K562 (cell line): ENCODE data around the gene C17orf50. TPM values are rescaled to one million over a fixed set of nuclear protein-coding genes. Genes with fewer than 3 reads are reported as not detected.

Experiments
- LCOR ChIP-seq: sonication (generic); formaldehyde crosslinking; IDR thresholded peaks from 2 replicates; pipeline ENCODE4 v1.8.0; 2022; ENCODE audit warnings: mild to moderate bottlenecking, missing genetic modification reagents
- MCM7 ChIP-seq, 2 experiments: fragments of 450-650 bp; IDR thresholded peaks; 2 replicates each; pipeline ENCODE4 v1.6.1; 2016 to 2018
- MTA3 ChIP-seq: fragments of 450-650 bp; formaldehyde crosslinking; IDR thresholded peaks from 2 replicates; pipeline ENCODE4 v1.6.1; 2017; ENCODE audit warnings: mild to moderate bottlenecking, borderline replicate concordance
- MYBL2 ChIP-seq, 2 experiments: fragments of 450-650 bp in 1 of 2; sonication (generic) in 1 of 2; formaldehyde crosslinking in 1 of 2; IDR thresholded peaks; 2 replicates each; pipeline versions ENCODE4 v1.6.1 to v1.8.1; 2017 to 2022; ENCODE audit warnings: borderline replicate concordance in 1 of 2, inconsistent platforms in 1 of 2, low read depth in 1 of 2, mild to moderate bottlenecking in 1 of 2, missing genetic modification reagents in 1 of 2, moderate library complexity in 1 of 2
- NFIC ChIP-seq: fragments of 450-650 bp; IDR thresholded peaks from 2 replicates; pipeline ENCODE4 v1.6.1; 2017; ENCODE audit warnings: mild to moderate bottlenecking, inconsistent platforms
- NR2C2 ChIP-seq, 2 experiments: fragments of 200-800 bp in 1 of 2; sonication (Bioruptor generic) in 1 of 2; sonication (generic) in 1 of 2; formaldehyde crosslinking in 1 of 2; IDR thresholded peaks; 2 replicates each; pipeline versions ENCODE4 v1.6.1 to v1.8.0; 2016 to 2022; ENCODE audit warnings: mild to moderate bottlenecking in 1 of 2, missing compliant biosample characterization in 1 of 2, missing genetic modification characterization in 1 of 2, missing genetic modification reagents in 1 of 2
- TARDBP ChIP-seq: fragments of 450-650 bp; IDR thresholded peaks from 2 replicates; pipeline ENCODE4 v1.6.1; 2016
- ZNF445 ChIP-seq: fragments of 250-450 bp; sonication (Bioruptor Pico); IDR thresholded peaks from 2 replicates; pipeline ENCODE4 v1.4.0; 2020; ENCODE audit warnings: low read depth, mild to moderate bottlenecking, moderate library complexity
- ZNF561 ChIP-seq: fragments of 450-650 bp; formaldehyde crosslinking; conservative IDR thresholded peaks from 2 replicates; pipeline ENCODE4 v1.4.0; 2020; ENCODE audit warnings: mild to moderate bottlenecking, moderate library complexity
- polyA plus RNA-seq, 8 experiments: library from polyadenylated mRNA; depleted of rRNA in 4 of 8; stranded (reverse) in 5 of 8; unstranded in 3 of 8; fragments of >200 nt; fragmentation: Nextera tagmentation in 2 of 8; fragmentation: Illumina TruSeq in 1 of 8; extraction: Ambion mirVana in 2 of 8; extraction: Trizol in 1 of 8; gene quantifications; 2 replicates each; pipeline versions ENCODE4 v1.2.1 to v1.2.3, GENCODE V29; 2011 to 2014; ENCODE audit warnings: inconsistent platforms in 1 of 8, missing spikeins in 1 of 8
- total RNA-seq, 7 experiments: library from RNA; depleted of rRNA in 6 of 7; stranded (reverse); fragments of >200 nt in 6 of 7; fragmentation: Illumina TruSeq in 2 of 7; extraction: Trizol in 2 of 7; gene quantifications; 2 replicates each; pipeline versions ENCODE4 v1.2.1 to v1.2.3, GENCODE V29; 2011 to 2021; ENCODE audit warnings: low replicate concordance in 1 of 7
- TF ChIP-seq, protein P1 (sequence below): fragments of 200-800 bp; sonication (Bioruptor generic); IDR thresholded peaks from 2 replicates; pipeline ENCODE4 v1.6.1; 2016; ENCODE audit warnings: missing genetic modification characterization, missing compliant biosample characterization
- TF ChIP-seq, protein P2 (sequence below): fragments of 250-450 bp; sonication (Bioruptor Pico); IDR thresholded peaks from 2 replicates; pipeline ENCODE4 v1.8.0; 2021; ENCODE audit warnings: moderate library complexity, mild to moderate bottlenecking, inconsistent platforms
- TF ChIP-seq, protein P3 (sequence below): sonication (generic); formaldehyde crosslinking; IDR thresholded peaks from 2 replicates; pipeline ENCODE4 v1.9.0; 2022; ENCODE audit warnings: mild to moderate bottlenecking, missing genetic modification reagents
- TF ChIP-seq, protein P4 (sequence below), 2 experiments: fragments of 450-650 bp; IDR thresholded peaks; 2 replicates each; pipeline ENCODE4 v1.6.1; 2016
- TF ChIP-seq, protein P5 (sequence below): IDR thresholded peaks from 2 replicates; pipeline ENCODE4 v1.6.1; 2011; ENCODE audit warnings: borderline replicate concordance, low read depth, mild to moderate bottlenecking, moderate library complexity, low read length; ENCODE audit not compliant: insufficient read depth, poor library complexity, severe bottlenecking

Gene C17orf50
- total and polyA plus RNA-seq, 9 of the 15 experiments (the other 6 are each of a cell fraction or from before 2014, with no cell fraction given), result not detected

DNA sequence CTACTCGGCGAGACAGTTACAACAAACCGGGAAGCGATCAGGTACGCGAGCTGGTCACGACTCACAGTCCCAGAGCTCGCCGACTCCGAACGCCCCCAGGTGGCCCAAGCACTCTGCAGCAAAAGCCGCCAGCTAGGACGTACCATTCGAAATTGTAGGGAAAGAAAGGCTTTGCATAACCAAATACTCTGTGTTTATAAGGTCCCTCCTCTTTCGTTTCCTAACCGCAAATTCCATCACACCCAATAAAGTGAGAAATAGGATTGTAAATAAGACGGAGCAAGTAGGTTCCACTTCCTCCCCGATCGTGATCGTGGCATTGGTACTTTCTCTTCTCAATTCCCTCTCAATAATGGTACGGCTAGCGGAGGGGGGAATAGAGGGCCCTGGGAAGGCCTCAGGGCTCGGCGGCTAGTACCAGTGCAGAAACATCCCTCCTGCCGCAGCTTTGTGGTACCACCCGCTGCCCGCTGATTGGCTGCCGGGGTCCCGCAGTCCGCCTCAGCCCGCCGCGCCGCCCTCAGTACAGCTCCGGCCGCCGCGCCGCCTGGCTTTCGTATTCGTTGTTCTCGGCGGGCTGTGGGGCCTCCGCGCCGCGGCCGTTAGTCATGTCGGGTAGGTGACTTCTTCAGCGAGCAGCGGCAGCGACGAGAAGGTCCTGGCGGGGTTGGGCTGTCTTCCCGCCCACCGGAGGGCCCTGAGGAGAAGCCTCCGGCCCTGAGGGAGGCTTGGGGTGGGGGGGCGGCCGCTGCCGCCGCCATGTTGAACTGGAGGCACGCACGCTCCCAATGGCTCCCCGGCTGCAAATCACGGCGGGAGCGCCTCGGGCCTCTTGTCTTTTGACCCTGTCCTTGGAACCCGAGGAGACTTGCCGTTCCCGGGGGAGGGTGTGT is 48.5 kb downstream of the C17orf50 start, which contains the start of gene TAF15 (continued):
- TF ChIP-seq TARDBP (peak; percentile 59; the same call in 1 of the 2 replicates), ZNF445 (CRISPR knock-in tag) (no peak), LCOR (CRISPR knock-in tag) (peak; percentile 74), MTA3 (peak; percentile 87), NFIC (peak; percentile 65), NR2C2 (CRISPR knock-in tag; IDR thresholded peaks at IDR 0.05) (no peak), NR2C2 (tag; IDR thresholded peaks at IDR 0.05) (no peak), ZNF561 (CRISPR knock-in tag) (no peak), MYBL2 (IDR thresholded peaks at IDR 0.05; ENCODE audit: low read depth) (peak; percentile 44), MYBL2 (CRISPR knock-in tag; IDR thresholded peaks at IDR 0.05; ENCODE audit: borderline replicate concordance) (no peak), MCM7 (IDR thresholded peaks at IDR 0.05) (no peak)
- TF ChIP-seq, protein P1, sequence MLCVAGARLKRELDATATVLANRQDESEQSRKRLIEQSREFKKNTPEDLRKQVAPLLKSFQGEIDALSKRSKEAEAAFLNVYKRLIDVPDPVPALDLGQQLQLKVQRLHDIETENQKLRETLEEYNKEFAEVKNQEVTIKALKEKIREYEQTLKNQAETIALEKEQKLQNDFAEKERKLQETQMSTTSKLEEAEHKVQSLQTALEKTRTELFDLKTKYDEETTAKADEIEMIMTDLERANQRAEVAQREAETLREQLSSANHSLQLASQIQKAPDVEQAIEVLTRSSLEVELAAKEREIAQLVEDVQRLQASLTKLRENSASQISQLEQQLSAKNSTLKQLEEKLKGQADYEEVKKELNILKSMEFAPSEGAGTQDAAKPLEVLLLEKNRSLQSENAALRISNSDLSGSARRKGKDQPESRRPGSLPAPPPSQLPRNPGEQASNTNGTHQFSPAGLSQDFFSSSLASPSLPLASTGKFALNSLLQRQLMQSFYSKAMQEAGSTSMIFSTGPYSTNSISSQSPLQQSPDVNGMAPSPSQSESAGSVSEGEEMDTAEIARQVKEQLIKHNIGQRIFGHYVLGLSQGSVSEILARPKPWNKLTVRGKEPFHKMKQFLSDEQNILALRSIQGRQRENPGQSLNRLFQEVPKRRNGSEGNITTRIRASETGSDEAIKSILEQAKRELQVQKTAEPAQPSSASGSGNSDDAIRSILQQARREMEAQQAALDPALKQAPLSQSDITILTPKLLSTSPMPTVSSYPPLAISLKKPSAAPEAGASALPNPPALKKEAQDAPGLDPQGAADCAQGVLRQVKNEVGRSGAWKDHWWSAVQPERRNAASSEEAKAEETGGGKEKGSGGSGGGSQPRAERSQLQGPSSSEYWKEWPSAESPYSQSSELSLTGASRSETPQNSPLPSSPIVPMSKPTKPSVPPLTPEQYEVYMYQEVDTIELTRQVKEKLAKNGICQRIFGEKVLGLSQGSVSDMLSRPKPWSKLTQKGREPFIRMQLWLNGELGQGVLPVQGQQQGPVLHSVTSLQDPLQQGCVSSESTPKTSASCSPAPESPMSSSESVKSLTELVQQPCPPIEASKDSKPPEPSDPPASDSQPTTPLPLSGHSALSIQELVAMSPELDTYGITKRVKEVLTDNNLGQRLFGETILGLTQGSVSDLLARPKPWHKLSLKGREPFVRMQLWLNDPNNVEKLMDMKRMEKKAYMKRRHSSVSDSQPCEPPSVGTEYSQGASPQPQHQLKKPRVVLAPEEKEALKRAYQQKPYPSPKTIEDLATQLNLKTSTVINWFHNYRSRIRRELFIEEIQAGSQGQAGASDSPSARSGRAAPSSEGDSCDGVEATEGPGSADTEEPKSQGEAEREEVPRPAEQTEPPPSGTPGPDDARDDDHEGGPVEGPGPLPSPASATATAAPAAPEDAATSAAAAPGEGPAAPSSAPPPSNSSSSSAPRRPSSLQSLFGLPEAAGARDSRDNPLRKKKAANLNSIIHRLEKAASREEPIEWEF (CRISPR knock-in tag), result no peak
- TF ChIP-seq, protein P2, sequence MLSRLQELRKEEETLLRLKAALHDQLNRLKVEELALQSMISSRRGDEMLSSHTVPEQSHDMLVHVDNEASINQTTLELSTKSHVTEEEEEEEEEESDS (CRISPR knock-in tag), result no peak
- TF ChIP-seq, protein P3, sequence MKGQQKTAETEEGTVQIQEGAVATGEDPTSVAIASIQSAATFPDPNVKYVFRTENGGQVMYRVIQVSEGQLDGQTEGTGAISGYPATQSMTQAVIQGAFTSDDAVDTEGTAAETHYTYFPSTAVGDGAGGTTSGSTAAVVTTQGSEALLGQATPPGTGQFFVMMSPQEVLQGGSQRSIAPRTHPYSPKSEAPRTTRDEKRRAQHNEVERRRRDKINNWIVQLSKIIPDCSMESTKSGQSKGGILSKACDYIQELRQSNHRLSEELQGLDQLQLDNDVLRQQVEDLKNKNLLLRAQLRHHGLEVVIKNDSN (CRISPR knock-in tag), result no peak
- TF ChIP-seq, protein P4, sequence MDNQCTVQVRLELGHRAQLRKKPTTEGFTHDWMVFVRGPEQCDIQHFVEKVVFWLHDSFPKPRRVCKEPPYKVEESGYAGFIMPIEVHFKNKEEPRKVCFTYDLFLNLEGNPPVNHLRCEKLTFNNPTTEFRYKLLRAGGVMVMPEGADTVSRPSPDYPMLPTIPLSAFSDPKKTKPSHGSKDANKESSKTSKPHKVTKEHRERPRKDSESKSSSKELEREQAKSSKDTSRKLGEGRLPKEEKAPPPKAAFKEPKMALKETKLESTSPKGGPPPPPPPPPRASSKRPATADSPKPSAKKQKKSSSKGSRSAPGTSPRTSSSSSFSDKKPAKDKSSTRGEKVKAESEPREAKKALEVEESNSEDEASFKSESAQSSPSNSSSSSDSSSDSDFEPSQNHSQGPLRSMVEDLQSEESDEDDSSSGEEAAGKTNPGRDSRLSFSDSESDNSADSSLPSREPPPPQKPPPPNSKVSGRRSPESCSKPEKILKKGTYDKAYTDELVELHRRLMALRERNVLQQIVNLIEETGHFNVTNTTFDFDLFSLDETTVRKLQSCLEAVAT (IDR thresholded peaks at IDR 0.05), result peak in 1 of 2 experiments; percentile 50; a peak in 2 of 4 replicates
- TF ChIP-seq, protein P5, sequence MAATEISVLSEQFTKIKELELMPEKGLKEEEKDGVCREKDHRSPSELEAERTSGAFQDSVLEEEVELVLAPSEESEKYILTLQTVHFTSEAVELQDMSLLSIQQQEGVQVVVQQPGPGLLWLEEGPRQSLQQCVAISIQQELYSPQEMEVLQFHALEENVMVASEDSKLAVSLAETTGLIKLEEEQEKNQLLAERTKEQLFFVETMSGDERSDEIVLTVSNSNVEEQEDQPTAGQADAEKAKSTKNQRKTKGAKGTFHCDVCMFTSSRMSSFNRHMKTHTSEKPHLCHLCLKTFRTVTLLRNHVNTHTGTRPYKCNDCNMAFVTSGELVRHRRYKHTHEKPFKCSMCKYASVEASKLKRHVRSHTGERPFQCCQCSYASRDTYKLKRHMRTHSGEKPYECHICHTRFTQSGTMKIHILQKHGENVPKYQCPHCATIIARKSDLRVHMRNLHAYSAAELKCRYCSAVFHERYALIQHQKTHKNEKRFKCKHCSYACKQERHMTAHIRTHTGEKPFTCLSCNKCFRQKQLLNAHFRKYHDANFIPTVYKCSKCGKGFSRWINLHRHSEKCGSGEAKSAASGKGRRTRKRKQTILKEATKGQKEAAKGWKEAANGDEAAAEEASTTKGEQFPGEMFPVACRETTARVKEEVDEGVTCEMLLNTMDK, result peak; percentile 81
